PC-3 (cell line): Measurements from ENCODE around the gene MRPL14. TPM values are rescaled to one million over a fixed set of nuclear protein-coding genes. Genes with fewer than 3 reads are reported as not detected.

Experiments used
- ATAC-seq: fragments of 200-7000 bp; cut with Tn5 transposase; 2 replicates; pipeline ENCODE4 v1.9.1; 2020; ENCODE audit warnings: mild to moderate bottlenecking, moderate library complexity
- BruUV-seq: library from RNA; stranded (reverse); fragments of 400-500 nt; replicated peaks from 2 replicates; lab custom pipeline; 2021; lab: Mats Ljungman, UMichigan
- CTCF ChIA-PET: fragments of 300-600 bp; sonication (Branson Sonifier 250); formaldehyde crosslinking; loops from one replicate; lab custom pipeline; 2022; ENCODE audit warnings: antibody characterized with exemption; lab: Charles Lee
- POLR2A ChIA-PET: fragments of 300-600 bp; sonication (Branson Sonifier 250); formaldehyde crosslinking; loops from one replicate; lab custom pipeline; 2022; ENCODE audit warnings: antibody characterized with exemption; ENCODE audit not compliant: unreplicated experiment; lab: Charles Lee
- DNase-seq: peaks from one replicate; pipeline ENCODE4 v3.0.0-alpha.2; 2015
- H2AFZ ChIP-seq: fragments of 300-600 bp; sonication (generic); 2 replicates; pipeline ENCODE4 v1.6.0; 2016; ENCODE audit warnings: antibody characterized with exemption, low read length
- H3F3A ChIP-seq: fragments of 300-600 bp; sonication (generic); one replicate; pipeline ENCODE4 v1.6.0; 2017; ENCODE audit warnings: antibody characterized with exemption, low read length, control low read depth, mild to moderate bottlenecking; ENCODE audit not compliant: unreplicated experiment
- H3K27ac ChIP-seq: fragments of 300-600 bp; sonication (generic); 2 replicates; pipeline ENCODE4 v1.5.1; 2016; ENCODE audit warnings: mild to moderate bottlenecking, low read length
- H3K27me3 ChIP-seq: fragments of 300-600 bp; sonication (generic); 2 replicates; pipeline ENCODE4 v1.6.1; 2016; ENCODE audit warnings: low read length, mixed read lengths
- H3K36me3 ChIP-seq: fragments of 300-600 bp; sonication (generic); 2 replicates; pipeline ENCODE4 v1.6.1; 2016; ENCODE audit warnings: low read depth, mixed run types, low read length, mixed read lengths
- H3K4me1 ChIP-seq: fragments of 300-600 bp; sonication (generic); 2 replicates; pipeline ENCODE4 v1.5.1; 2016; ENCODE audit warnings: low read length; ENCODE audit not compliant: insufficient read depth
- H3K4me2 ChIP-seq: fragments of 300-600 bp; sonication (generic); 2 replicates; pipeline ENCODE4 v1.6.0; 2016; ENCODE audit warnings: low read length
- H3K4me3 ChIP-seq: fragments of 300-600 bp; sonication (generic); 2 replicates; pipeline ENCODE4 v1.5.1; 2016; ENCODE audit warnings: mild to moderate bottlenecking, low read length, mixed read lengths
- H3K79me2 ChIP-seq: fragments of 300-600 bp; sonication (generic); 2 replicates; pipeline ENCODE4 v1.6.1; 2017; ENCODE audit warnings: low read length, mixed read lengths
- H3K9ac ChIP-seq: fragments of 300-600 bp; sonication (generic); 2 replicates; pipeline ENCODE4 v1.6.0; 2016; ENCODE audit warnings: mild to moderate bottlenecking, low read length
- H3K9me2 ChIP-seq: fragments of 300-600 bp; sonication (generic); replicated peaks from 2 replicates; pipeline ENCODE4 v1.6.1; 2016; ENCODE audit warnings: mixed run types, low read length, mixed read lengths
- H3K9me3 ChIP-seq: fragments of 300-600 bp; sonication (generic); 2 replicates; pipeline ENCODE4 v1.6.1; 2016; ENCODE audit warnings: low read length, mixed read lengths
- H4K20me1 ChIP-seq: fragments of 300-600 bp; sonication (generic); 2 replicates; pipeline ENCODE4 v1.6.1; 2016; ENCODE audit warnings: low read length, mixed read lengths
- CTCF ChIP-seq: fragments of 300-600 bp; sonication (generic); conservative IDR thresholded peaks from 2 replicates; pipeline ENCODE4 v1.5.1; 2017; ENCODE audit warnings: antibody characterized with exemption, low read depth, mild to moderate bottlenecking, low read length
- EZH2 ChIP-seq: fragments of 300-600 bp; sonication (generic); IDR thresholded peaks from one replicate; pipeline ENCODE4 v1.6.1; 2017; ENCODE audit warnings: antibody characterized with exemption, mild to moderate bottlenecking, low read length; ENCODE audit not compliant: unreplicated experiment
- EZH2phosphoT487 ChIP-seq: fragments of 300-600 bp; sonication (generic); IDR thresholded peaks from 2 replicates; pipeline ENCODE4 v1.6.1; 2018; ENCODE audit warnings: mild to moderate bottlenecking, antibody characterized with exemption, low read length, borderline replicate concordance
- intact Hi-C: fragments of 100-400 bp; cut with micrococcal nuclease; formaldehyde crosslinking; loops from 2 replicates; pipeline ENCODE4 v1.9.0; 2023
- total RNA-seq: library from RNA; depleted of rRNA; stranded (reverse); fragments of >200 nt; gene quantifications from 2 replicates; pipeline ENCODE4 v1.2.3, GENCODE V29; 2014

MRPL14 gene
- total RNA-seq, 1 experiment from 2014 or later, result 192 TPM

GRCh38 chr6:44138717-44139350 lies 11.6 kb upstream of the MRPL14 start:
- intact Hi-C loops, result no loop called here
- H3K4me2 ChIP-seq, result no peak overlapping the region
- DNase-seq, result no peak
- ChIA-PET POLR2A (no interaction called here), CTCF (no interaction called here)
- no peak overlapping the region for H2AFZ ChIP-seq
- H4K20me1 ChIP-seq, result no peaks in the 10 kb centered on the region
- BruUV-seq, result no TSS peak
- no peaks in the 10 kb centered on the region for H3K27me3 ChIP-seq
- no peaks in the 10 kb centered on the region for H3K79me2 ChIP-seq
- TF ChIP-seq EZH2phosphoT487, result no peak
- TF ChIP-seq CTCF, result no peak
- TF ChIP-seq EZH2, result no peak
- no peaks in the 10 kb centered on the region for H3K9me3 ChIP-seq
- H3K9me2 ChIP-seq, result no peaks in the 10 kb centered on the region
- H3K4me1 ChIP-seq, result no peaks in the 10 kb centered on the region
- H3F3A ChIP-seq, result no peaks in the 10 kb centered on the region
- no peak overlapping the region for H3K27ac ChIP-seq
- no peak overlapping the region for H3K9ac ChIP-seq
- no peak for ATAC-seq
- H3K36me3 ChIP-seq, result peaks cover 8% of the 10 kb centered on the region
- no peak overlapping the region for H3K4me3 ChIP-seq

- Histone ChIP-seq H3K4me3 (no peak overlapping the region), H3K27ac (no peak overlapping the region), H3K9me3 (no peaks in the 10 kb centered on the region), H3K79me2 (peaks cover 7% of the 10 kb centered on the region; the same call in 1 of the 2 replicates), H3K27me3 (no peaks in the 10 kb centered on the region), H3F3A (no peaks in the 10 kb centered on the region), H3K4me1 (peaks cover 7% of the 10 kb centered on the region), H4K20me1 (no peaks in the 10 kb centered on the region), H3K9ac (no peak overlapping the region), H3K36me3 (peaks cover 3% of the 10 kb centered on the region; the same call in 1 of the 2 replicates), H2AFZ (no peak overlapping the region), H3K9me2 (no peaks in the 10 kb centered on the region), H3K4me2 (no peak overlapping the region)
- ChIA-PET CTCF (no interaction called here), POLR2A (no interaction called here)
- no TSS peak for BruUV-seq
- DNase-seq (no peak), ATAC-seq (no peak)
- intact Hi-C loops, result no loop called here
- TF ChIP-seq EZH2 (no peak), CTCF (0 out of 2 replicates have a peak, but pooled peaks have one; percentile 16), EZH2phosphoT487 (no peak)
Measured at GRCh38 chr6:44135875-44136274, 8.6 kb upstream of the MRPL14 start.

DNA sequence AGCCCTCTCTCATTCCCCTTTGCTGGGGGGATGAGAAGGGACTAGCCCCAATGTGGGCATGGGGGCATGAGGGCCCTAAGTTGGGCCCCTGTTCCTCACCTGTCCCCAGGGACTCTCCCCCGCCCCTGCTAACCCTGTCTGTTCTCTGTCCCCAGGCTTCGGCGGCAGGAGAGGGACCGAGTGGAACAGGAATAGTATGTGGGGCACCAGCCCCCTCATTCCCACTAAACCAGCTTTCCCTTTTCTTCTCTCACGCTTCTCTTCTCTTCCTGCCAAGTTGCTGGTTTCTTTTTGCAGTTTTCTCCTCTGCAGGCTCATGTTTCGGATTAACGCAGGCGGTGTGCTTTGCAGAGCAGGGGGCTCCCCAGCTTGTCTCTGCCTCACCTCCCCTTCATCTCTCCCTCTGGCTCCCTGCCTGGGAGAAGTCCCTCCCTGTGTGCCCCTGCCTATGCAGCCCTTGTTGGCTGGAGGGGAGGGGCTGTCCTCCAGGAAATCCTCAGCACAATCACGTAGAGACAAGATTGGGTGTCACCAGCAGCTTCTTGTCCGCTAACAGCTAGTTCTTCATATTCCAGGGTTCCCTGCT lies 8.0 kb upstream of the MRPL14 start:
- Histone ChIP-seq H4K20me1 (no peaks in the 10 kb centered on the region), H3K27me3 (no peaks in the 10 kb centered on the region), H3K4me3 (no peak overlapping the region), H3K27ac (no peak overlapping the region), H3K79me2 (peaks cover 7% of the 10 kb centered on the region; the same call in 1 of the 2 replicates), H3K9me3 (no peaks in the 10 kb centered on the region), H3F3A (no peaks in the 10 kb centered on the region), H3K4me2 (no peak overlapping the region), H3K9ac (no peak overlapping the region), H3K36me3 (no peaks in the 10 kb centered on the region; the same call in 1 of the 2 replicates), H3K9me2 (no peaks in the 10 kb centered on the region), H3K4me1 (peaks cover 7% of the 10 kb centered on the region), H2AFZ (no peak overlapping the region)
- BruUV-seq, result no TSS peak
- TF ChIP-seq EZH2, result no peak
- no peak for TF ChIP-seq EZH2phosphoT487
- no peak for TF ChIP-seq CTCF
- intact Hi-C loops, result no loop called here
- CTCF ChIA-PET, result no interaction called here
- DNase-seq (no peak), ATAC-seq (no peak)
- POLR2A ChIA-PET, result no interaction called here
